ENCODE results near the gene METAP2.

Gene METAP2

GRCh38 chr12:95516757-95517156 is 42.8 kb downstream of the METAP2 start:
- Histone ChIP-seq H3K4me1 (ENCODE audit: insufficient read depth, low read length) (no peaks in the 10 kb centered on the region), H3K27ac (ENCODE audit: low read length) (no peak overlapping the region), H3K9me3 (ENCODE audit: insufficient read depth, low read depth, low read length) (no peaks in the 10 kb centered on the region), H3K4me3 (ENCODE audit: low read length) (no peak overlapping the region), H3K36me3 (ENCODE audit: insufficient read depth, low read depth, low read length) (peaks cover 93% of the 10 kb centered on the region), H3K27me3 (ENCODE audit: insufficient read depth, low read length) (no peaks in the 10 kb centered on the region), H3K9ac (ENCODE audit: low read depth, low read length) (no peak overlapping the region)

- H3K4me1 ChIP-seq (ENCODE audit: insufficient read depth, low read length): no peaks in the 10 kb centered on the region
- H3K9ac ChIP-seq (ENCODE audit: low read depth, low read length): no peak overlapping the region
- H3K27me3 ChIP-seq (ENCODE audit: insufficient read depth, low read length): no peaks in the 10 kb centered on the region
- H3K9me3 ChIP-seq (ENCODE audit: insufficient read depth, low read depth, low read length): no peaks in the 10 kb centered on the region
- no peak overlapping the region for H3K27ac ChIP-seq (ENCODE audit: low read length)
- H3K36me3 ChIP-seq (ENCODE audit: insufficient read depth, low read depth, low read length): peaks cover 93% of the 10 kb centered on the region
- no peak overlapping the region for H3K4me3 ChIP-seq (ENCODE audit: low read length)
These were observed 43.3 kb downstream of the METAP2 start for GRCh38 chr12:95517246-95517645.

GRCh38 chr12:95518944-95519343 is 45.0 kb downstream of the METAP2 start:
- peaks cover 93% of the 10 kb centered on the region for H3K36me3 ChIP-seq (ENCODE audit: insufficient read depth, low read depth, low read length)
- no peaks in the 10 kb centered on the region for H3K27me3 ChIP-seq (ENCODE audit: insufficient read depth, low read length)
- no peak overlapping the region for H3K9ac ChIP-seq (ENCODE audit: low read depth, low read length)
- H3K4me3 ChIP-seq (ENCODE audit: low read length): no peak overlapping the region
- H3K4me1 ChIP-seq (ENCODE audit: insufficient read depth, low read length): no peaks in the 10 kb centered on the region
- H3K27ac ChIP-seq (ENCODE audit: low read length): no peak overlapping the region
- no peaks in the 10 kb centered on the region for H3K9me3 ChIP-seq (ENCODE audit: insufficient read depth, low read depth, low read length)

- Histone ChIP-seq H3K9me3 (ENCODE audit: insufficient read depth, low read depth, low read length) (no peaks in the 10 kb centered on the region), H3K9ac (ENCODE audit: low read depth, low read length) (no peak overlapping the region), H3K4me1 (ENCODE audit: insufficient read depth, low read length) (no peaks in the 10 kb centered on the region), H3K36me3 (ENCODE audit: insufficient read depth, low read depth, low read length) (peaks cover 91% of the 10 kb centered on the region), H3K4me3 (ENCODE audit: low read length) (no peak overlapping the region), H3K27me3 (ENCODE audit: insufficient read depth, low read length) (no peaks in the 10 kb centered on the region), H3K27ac (ENCODE audit: low read length) (no peak overlapping the region)
These were observed 46.9 kb downstream of the METAP2 start for GRCh38 chr12:95520816-95521215.

- Histone ChIP-seq H3K27ac (ENCODE audit: low read length) (no peak overlapping the region), H3K27me3 (ENCODE audit: insufficient read depth, low read length) (no peaks in the 10 kb centered on the region), H3K4me3 (ENCODE audit: low read length) (no peak overlapping the region), H3K4me1 (ENCODE audit: insufficient read depth, low read length) (no peaks in the 10 kb centered on the region), H3K36me3 (ENCODE audit: insufficient read depth, low read depth, low read length) (peaks cover 82% of the 10 kb centered on the region), H3K9ac (ENCODE audit: low read depth, low read length) (no peak overlapping the region; the same call in 1 of the 2 replicates), H3K9me3 (ENCODE audit: insufficient read depth, low read depth, low read length) (no peaks in the 10 kb centered on the region)
These were observed 48.7 kb downstream of the METAP2 start for GRCh38 chr12:95522692-95523091.

- Histone ChIP-seq H3K27ac (ENCODE audit: low read length) (no peak overlapping the region), H3K9ac (ENCODE audit: low read depth, low read length) (no peak overlapping the region), H3K36me3 (ENCODE audit: insufficient read depth, low read depth, low read length) (peaks cover 76% of the 10 kb centered on the region), H3K4me1 (ENCODE audit: insufficient read depth, low read length) (no peaks in the 10 kb centered on the region), H3K27me3 (ENCODE audit: insufficient read depth, low read length) (no peaks in the 10 kb centered on the region), H3K4me3 (ENCODE audit: low read length) (no peak overlapping the region), H3K9me3 (ENCODE audit: insufficient read depth, low read depth, low read length) (no peaks in the 10 kb centered on the region)
These were observed 54.5 kb downstream of the METAP2 start for GRCh38 chr12:95528431-95528830.

DNA sequence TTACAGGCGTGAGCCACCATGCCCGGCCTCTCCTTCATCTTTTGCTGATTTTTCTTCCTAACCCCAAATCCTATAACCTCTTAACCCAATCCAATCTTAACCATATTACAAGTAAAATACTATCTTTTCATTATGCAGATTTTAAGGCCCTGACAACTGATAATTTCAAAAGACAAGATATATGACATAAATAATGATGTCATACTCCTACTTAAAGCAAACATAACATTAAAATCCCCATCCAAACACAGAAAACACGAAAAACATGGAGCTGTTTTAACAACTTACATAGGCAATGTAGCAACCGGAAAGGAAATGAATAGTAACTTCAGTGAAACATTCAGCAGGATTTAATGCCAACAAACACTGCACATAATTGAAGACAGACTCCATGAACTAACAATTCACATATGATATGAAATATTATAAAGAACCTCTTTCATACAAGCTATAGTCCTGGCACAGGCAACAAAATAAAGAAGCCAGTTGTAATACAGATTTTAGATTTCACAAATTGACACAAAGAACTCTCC is 55.8 kb downstream of the METAP2 start:
- H3K4me3 ChIP-seq (ENCODE audit: low read length): no peak overlapping the region
- H3K9me3 ChIP-seq (ENCODE audit: insufficient read depth, low read depth, low read length): no peaks in the 10 kb centered on the region
- no peaks in the 10 kb centered on the region for H3K27me3 ChIP-seq (ENCODE audit: insufficient read depth, low read length)
- H3K9ac ChIP-seq (ENCODE audit: low read depth, low read length): no peak overlapping the region
- peaks cover 73% of the 10 kb centered on the region for H3K36me3 ChIP-seq (ENCODE audit: insufficient read depth, low read depth, low read length)
- H3K4me1 ChIP-seq (ENCODE audit: insufficient read depth, low read length): no peaks in the 10 kb centered on the region
- H3K27ac ChIP-seq (ENCODE audit: low read length): no peak overlapping the region

GRCh38 chr12:95532851-95533250 is 58.9 kb downstream of the METAP2 start:
- peaks cover 58% of the 10 kb centered on the region for H3K36me3 ChIP-seq (ENCODE audit: insufficient read depth, low read depth, low read length)

DNA sequence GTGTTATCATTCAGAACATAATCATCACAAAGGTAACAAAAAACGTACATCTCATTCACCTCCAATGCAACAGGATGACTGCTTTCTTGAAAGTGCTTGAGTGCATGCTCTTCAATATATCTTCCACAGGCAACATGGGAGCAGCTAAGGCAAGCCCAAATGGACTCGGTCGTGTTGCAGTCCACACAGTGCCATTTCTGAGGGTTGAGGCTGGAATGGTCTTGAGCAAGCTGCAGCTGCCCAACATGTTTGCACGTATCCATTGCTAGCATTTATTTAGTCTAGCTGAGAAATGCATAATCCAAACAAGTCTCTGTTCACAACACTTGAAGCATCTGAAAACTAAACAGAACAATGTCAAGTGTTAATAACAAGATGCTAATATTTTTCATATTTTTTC is 60.0 kb downstream of the METAP2 start:
- Histone ChIP-seq H3K4me3 (ENCODE audit: low read length) (no peak overlapping the region), H3K27ac (ENCODE audit: low read length) (no peak overlapping the region), H3K4me1 (ENCODE audit: insufficient read depth, low read length) (peaks cover 23% of the 10 kb centered on the region), H3K9ac (ENCODE audit: low read depth, low read length) (no peak overlapping the region), H3K36me3 (ENCODE audit: insufficient read depth, low read depth, low read length) (peaks cover 46% of the 10 kb centered on the region), H3K9me3 (ENCODE audit: insufficient read depth, low read depth, low read length) (no peaks in the 10 kb centered on the region), H3K27me3 (ENCODE audit: insufficient read depth, low read length) (no peaks in the 10 kb centered on the region)

More at GRCh38 chr12:95532851-95533250, 58.9 kb downstream of the METAP2 start:
- Histone ChIP-seq H3K9me3 (ENCODE audit: insufficient read depth, low read depth, low read length) (no peaks in the 10 kb centered on the region), H3K27me3 (ENCODE audit: insufficient read depth, low read length) (no peaks in the 10 kb centered on the region), H3K4me1 (ENCODE audit: insufficient read depth, low read length) (peaks cover 13% of the 10 kb centered on the region), H3K27ac (ENCODE audit: low read length) (no peak overlapping the region), H3K4me3 (ENCODE audit: low read length) (no peak overlapping the region), H3K9ac (ENCODE audit: low read depth, low read length) (no peak overlapping the region)

DNA sequence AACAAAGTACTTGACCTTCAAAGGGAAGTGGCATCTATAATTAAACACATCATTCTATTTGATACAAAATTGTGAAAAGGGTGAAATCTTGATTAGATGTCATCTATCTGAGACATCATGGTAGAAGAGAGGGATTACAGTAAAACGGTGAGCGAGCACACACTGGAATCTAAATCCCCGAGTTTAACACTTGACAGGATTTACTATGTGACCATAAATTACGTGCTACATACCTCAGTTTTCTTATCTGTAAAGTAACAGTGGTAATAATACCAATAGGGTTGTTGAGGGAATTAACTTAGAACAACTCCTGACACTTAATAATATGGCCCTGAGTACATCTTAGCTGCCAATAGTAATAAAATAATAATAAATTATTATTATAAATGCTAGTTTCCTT is 64.1 kb downstream of the METAP2 start:
- 0 out of 2 replicates have a peak overlapping the region, but pooled peaks have one; percentile 57 for H3K4me3 ChIP-seq (ENCODE audit: low read length)
- H3K36me3 ChIP-seq (ENCODE audit: insufficient read depth, low read depth, low read length): peaks cover 20% of the 10 kb centered on the region
- peaks cover 25% of the 10 kb centered on the region for H3K4me1 ChIP-seq (ENCODE audit: insufficient read depth, low read length)
- H3K9me3 ChIP-seq (ENCODE audit: insufficient read depth, low read depth, low read length): no peaks in the 10 kb centered on the region
- no peaks in the 10 kb centered on the region for H3K27me3 ChIP-seq (ENCODE audit: insufficient read depth, low read length)
- no peak overlapping the region for H3K27ac ChIP-seq (ENCODE audit: low read length)
- no peak overlapping the region for H3K9ac ChIP-seq (ENCODE audit: low read depth, low read length)

DNA sequence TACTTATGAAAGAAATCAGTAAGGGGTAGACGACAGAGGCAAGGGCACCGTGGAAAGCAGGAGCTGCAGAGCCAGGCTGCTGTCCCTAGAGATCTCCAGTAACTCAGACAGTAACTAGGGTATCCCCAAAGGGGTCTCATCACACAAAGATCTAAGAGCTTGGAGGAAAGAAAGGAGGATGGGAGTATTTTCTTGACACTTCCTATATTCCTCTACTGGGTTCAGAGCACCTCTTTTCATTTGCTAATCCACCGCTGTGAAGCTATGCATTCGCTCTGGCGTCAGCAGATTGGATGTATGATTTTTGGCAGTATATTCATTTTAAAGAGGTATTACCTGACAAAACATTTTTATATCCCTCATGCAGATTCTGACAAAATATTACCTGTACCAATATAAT is 64.7 kb downstream of the METAP2 start:
- H3K4me3 ChIP-seq (ENCODE audit: low read length): peak overlapping the region; percentile 57; the same call in 1 of the 2 replicates
- H3K9me3 ChIP-seq (ENCODE audit: insufficient read depth, low read depth, low read length): no peaks in the 10 kb centered on the region
- peak overlapping the region; percentile 41; the same call in 1 of the 2 replicates for H3K9ac ChIP-seq (ENCODE audit: low read depth, low read length)
- H3K4me1 ChIP-seq (ENCODE audit: insufficient read depth, low read length): peaks cover 25% of the 10 kb centered on the region
- no peak overlapping the region for H3K27ac ChIP-seq (ENCODE audit: low read length)
- H3K27me3 ChIP-seq (ENCODE audit: insufficient read depth, low read length): no peaks in the 10 kb centered on the region
- H3K36me3 ChIP-seq (ENCODE audit: insufficient read depth, low read depth, low read length): peaks cover 13% of the 10 kb centered on the region

- no peak overlapping the region for H3K4me3 ChIP-seq (ENCODE audit: low read length)
- no peak overlapping the region for H3K9ac ChIP-seq (ENCODE audit: low read depth, low read length)
- H3K9me3 ChIP-seq (ENCODE audit: insufficient read depth, low read depth, low read length): no peaks in the 10 kb centered on the region
- no peak overlapping the region for H3K27ac ChIP-seq (ENCODE audit: low read length)
- H3K27me3 ChIP-seq (ENCODE audit: insufficient read depth, low read length): no peaks in the 10 kb centered on the region
- peaks cover 8% of the 10 kb centered on the region; the same call in 1 of the 2 replicates for H3K36me3 ChIP-seq (ENCODE audit: insufficient read depth, low read depth, low read length)
- H3K4me1 ChIP-seq (ENCODE audit: insufficient read depth, low read length): peaks cover 29% of the 10 kb centered on the region
These were observed 67.5 kb downstream of the METAP2 start for GRCh38 chr12:95541436-95541835.
